ENCODE results near the gene ROGDI.

The ROGDI gene

DNA sequence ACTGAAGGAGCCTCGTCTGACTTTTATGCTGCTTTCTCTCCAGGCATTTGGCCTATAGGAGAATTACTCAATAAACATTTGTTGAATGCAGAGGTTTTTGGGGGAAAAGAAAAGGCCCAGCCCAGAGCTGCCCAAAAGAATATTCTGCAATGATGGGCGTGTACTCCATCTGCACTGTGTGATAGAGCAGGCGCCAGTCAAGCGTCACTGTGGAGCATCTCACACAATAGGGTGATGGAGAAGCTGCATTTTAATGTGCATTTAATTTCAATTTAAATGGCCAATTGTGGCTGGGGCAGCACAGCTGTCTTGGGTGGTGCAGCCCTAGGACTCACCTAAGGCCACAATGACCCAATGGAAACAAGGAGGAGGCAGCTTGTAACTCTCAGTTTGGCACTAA, 24.1 kb upstream of the ROGDI start:
- TF ChIP-seq MYC (IDR thresholded peaks at IDR 0.05; ENCODE audit: low read depth, low read length) (no peak), POLR2A (IDR thresholded peaks at IDR 0.05; ENCODE audit: extremely low read depth, insufficient read length) (no peak)
- no peak for DNase-seq (ENCODE audit: low read depth)
- H3K4me3 ChIP-seq (ENCODE audit: low read depth, low read length), result no peak overlapping the region

- no peak for DNase-seq (ENCODE audit: low read depth)
Measured at GRCh38 chr16:4825196-4825595, 22.8 kb upstream of the ROGDI start.

DNA sequence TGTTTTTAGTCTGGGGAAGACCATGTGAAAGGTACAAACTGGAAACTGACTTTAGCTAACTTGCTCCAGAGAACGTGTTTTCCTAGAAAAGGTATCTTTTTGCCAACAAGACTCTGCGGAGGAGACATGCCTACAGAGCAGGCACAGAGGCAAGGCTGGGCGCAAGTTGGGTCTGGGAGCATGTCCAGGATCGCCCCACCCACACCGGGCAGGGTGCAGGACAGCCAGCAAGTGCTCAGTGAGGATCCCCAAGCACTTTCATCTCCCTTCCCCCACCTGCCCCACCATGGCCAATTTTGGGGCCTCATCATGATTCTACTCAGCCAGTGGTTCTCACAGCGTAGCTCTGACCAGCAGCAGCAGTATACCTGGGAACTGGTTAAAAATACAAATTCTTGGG, 18.2 kb upstream of the ROGDI start:
- H3K4me3 ChIP-seq (ENCODE audit: low read depth, low read length), result no peak overlapping the region
- TF ChIP-seq MYC (IDR thresholded peaks at IDR 0.05; ENCODE audit: low read depth, low read length), result no peak
- TF ChIP-seq, protein P1, sequence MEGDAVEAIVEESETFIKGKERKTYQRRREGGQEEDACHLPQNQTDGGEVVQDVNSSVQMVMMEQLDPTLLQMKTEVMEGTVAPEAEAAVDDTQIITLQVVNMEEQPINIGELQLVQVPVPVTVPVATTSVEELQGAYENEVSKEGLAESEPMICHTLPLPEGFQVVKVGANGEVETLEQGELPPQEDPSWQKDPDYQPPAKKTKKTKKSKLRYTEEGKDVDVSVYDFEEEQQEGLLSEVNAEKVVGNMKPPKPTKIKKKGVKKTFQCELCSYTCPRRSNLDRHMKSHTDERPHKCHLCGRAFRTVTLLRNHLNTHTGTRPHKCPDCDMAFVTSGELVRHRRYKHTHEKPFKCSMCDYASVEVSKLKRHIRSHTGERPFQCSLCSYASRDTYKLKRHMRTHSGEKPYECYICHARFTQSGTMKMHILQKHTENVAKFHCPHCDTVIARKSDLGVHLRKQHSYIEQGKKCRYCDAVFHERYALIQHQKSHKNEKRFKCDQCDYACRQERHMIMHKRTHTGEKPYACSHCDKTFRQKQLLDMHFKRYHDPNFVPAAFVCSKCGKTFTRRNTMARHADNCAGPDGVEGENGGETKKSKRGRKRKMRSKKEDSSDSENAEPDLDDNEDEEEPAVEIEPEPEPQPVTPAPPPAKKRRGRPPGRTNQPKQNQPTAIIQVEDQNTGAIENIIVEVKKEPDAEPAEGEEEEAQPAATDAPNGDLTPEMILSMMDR (IDR thresholded peaks at IDR 0.05; ENCODE audit: low read depth, low read length), result no peak
- TF ChIP-seq, protein P2, sequence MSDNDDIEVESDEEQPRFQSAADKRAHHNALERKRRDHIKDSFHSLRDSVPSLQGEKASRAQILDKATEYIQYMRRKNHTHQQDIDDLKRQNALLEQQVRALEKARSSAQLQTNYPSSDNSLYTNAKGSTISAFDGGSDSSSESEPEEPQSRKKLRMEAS (IDR thresholded peaks at IDR 0.05; ENCODE audit: low read depth, low read length), result no peak
- TF ChIP-seq POLR2A (IDR thresholded peaks at IDR 0.05; ENCODE audit: extremely low read depth, insufficient read length), result no peak
- DNase-seq (ENCODE audit: low read depth), result no peak

More at GRCh38 chr16:4825196-4825595, 22.8 kb upstream of the ROGDI start:
- H3K4me3 ChIP-seq (ENCODE audit: low read depth, low read length), result no peak overlapping the region
- TF ChIP-seq, protein P2 (IDR thresholded peaks at IDR 0.05; ENCODE audit: low read depth, low read length), result no peak
- TF ChIP-seq, protein P1 (IDR thresholded peaks at IDR 0.05; ENCODE audit: low read depth, low read length), result no peak
- no peak for TF ChIP-seq POLR2A (IDR thresholded peaks at IDR 0.05; ENCODE audit: extremely low read depth, insufficient read length)

DNA sequence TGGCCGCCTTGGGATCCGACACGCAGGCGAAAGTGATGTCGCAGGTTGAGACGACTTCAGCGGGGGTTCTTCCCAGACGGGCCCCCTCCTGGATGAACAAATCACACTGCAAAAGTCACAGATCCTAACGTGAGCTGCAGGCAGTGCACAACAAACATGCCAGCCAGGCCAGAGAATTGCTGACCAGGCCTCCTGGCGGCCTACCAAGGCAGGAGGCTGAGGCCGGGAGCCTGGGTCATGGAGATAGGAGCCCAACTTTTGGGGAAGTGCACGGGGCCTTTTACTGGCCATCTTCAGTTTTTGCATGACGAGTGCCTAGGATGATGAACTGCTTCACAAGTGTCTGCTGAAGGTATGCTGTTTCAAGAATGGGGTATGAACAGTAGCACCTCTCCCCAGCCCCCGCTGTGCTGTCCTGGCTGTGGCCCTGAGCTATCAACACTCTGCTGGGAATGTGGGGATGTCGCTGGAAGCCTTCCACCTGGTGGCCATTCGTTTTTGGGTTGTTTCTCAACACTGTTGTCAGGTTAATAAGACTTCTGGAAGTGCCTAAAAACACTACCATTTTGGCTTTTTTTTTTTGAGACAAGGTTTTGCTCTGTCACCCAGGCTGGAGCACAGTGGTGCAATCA, 12.2 kb upstream of the ROGDI start:
- no peak overlapping the region for H3K4me3 ChIP-seq (ENCODE audit: low read depth, low read length)
- no peak for DNase-seq (ENCODE audit: low read depth)
- TF ChIP-seq, protein P2 (IDR thresholded peaks at IDR 0.05; ENCODE audit: low read depth, low read length), result no peak
- TF ChIP-seq, protein P1 (IDR thresholded peaks at IDR 0.05; ENCODE audit: low read depth, low read length), result peak; percentile 0
- TF ChIP-seq POLR2A (IDR thresholded peaks at IDR 0.05; ENCODE audit: extremely low read depth, insufficient read length), result no peak

GRCh38 chr16:4814046-4814445, 11.6 kb upstream of the ROGDI start:
- TF ChIP-seq, protein P2 (IDR thresholded peaks at IDR 0.05; ENCODE audit: low read depth, low read length), result no peak
- TF ChIP-seq, protein P1 (IDR thresholded peaks at IDR 0.05; ENCODE audit: low read depth, low read length), result no peak
- no peak for TF ChIP-seq MYC (IDR thresholded peaks at IDR 0.05; ENCODE audit: low read depth, low read length)
- TF ChIP-seq POLR2A (IDR thresholded peaks at IDR 0.05; ENCODE audit: extremely low read depth, insufficient read length), result no peak
- no peak overlapping the region for H3K4me3 ChIP-seq (ENCODE audit: low read depth, low read length)
- DNase-seq (ENCODE audit: low read depth), result no peak

DNA sequence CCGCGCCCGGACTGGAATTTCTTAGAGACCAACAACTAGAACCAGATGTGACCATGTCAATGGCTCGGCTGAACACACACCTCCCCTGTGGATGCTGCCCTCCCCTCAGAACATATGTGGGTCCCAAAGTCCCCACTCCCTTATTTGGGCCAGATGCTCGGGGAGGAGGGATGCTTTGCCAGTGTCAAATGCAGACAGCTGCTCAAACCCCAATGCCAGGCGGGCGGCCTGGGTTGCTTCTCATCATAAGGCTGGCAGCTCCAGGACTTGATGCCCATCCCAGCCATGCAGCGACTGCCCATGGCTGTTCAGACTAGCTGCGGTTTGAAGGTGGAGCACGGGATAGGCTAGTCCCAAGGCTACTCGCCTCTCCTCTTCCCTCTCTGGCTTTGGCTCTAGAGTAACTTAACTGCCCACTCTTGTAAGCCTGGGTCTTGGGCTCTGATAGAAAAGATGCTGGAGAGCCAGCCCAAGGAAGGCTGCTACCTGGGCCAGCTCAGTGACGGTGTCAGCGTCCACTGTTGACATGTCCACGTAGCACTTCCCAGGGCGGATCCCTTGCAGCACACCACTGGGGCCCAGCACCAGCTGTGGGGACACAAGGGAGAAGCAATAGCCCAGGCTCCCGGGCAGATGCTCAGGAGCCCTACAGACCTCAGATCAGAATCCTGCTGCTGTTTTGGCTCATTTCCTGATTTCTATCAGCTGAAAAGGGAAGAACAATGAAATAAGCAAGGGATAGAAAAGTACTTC, 11.0 kb upstream of the ROGDI start:
- DNase-seq (ENCODE audit: low read depth), result no peak
- TF ChIP-seq MYC (IDR thresholded peaks at IDR 0.05; ENCODE audit: low read depth, low read length) (no peak), POLR2A (IDR thresholded peaks at IDR 0.05; ENCODE audit: extremely low read depth, insufficient read length) (no peak)
- TF ChIP-seq, protein P2 (IDR thresholded peaks at IDR 0.05; ENCODE audit: low read depth, low read length), result no peak
- TF ChIP-seq, protein P1 (IDR thresholded peaks at IDR 0.05; ENCODE audit: low read depth, low read length), result no peak
- no peak overlapping the region for H3K4me3 ChIP-seq (ENCODE audit: low read depth, low read length)
